Osteoblast (primary cell): Measurements from ENCODE around the gene PRKN. TPM values are rescaled to one million over a fixed set of nuclear protein-coding genes. Genes with fewer than 3 reads are reported as not detected.

Source experiments
- DNase-seq: peaks from one replicate; pipeline ENCODE4 v3.0.0; 2011; ENCODE audit warnings: low spot score, mixed read lengths; ENCODE audit not compliant: insufficient read length; ENCODE audit errors: missing footprints
- H2AFZ ChIP-seq: 2 replicates; pipeline ENCODE4 v1.6.0; 2011; ENCODE audit warnings: mild to moderate bottlenecking, low read length
- H3K27ac ChIP-seq: 2 replicates; pipeline ENCODE4 v1.5.1; 2011; ENCODE audit warnings: mild to moderate bottlenecking, low read depth, low read length, moderate library complexity
- H3K27me3 ChIP-seq: 2 replicates; pipeline ENCODE4 v1.6.0; 2012; ENCODE audit warnings: mild to moderate bottlenecking, control low read depth, inconsistent platforms, low read length, moderate library complexity; ENCODE audit not compliant: insufficient read depth
- H3K36me3 ChIP-seq: 2 replicates; pipeline ENCODE4 v1.5.1; 2011; ENCODE audit warnings: mild to moderate bottlenecking, low read length, control low read depth, moderate library complexity; ENCODE audit not compliant: insufficient read depth
- H3K4me1 ChIP-seq: 2 replicates; pipeline ENCODE4 v1.5.1; 2011; ENCODE audit warnings: mild to moderate bottlenecking, low read length, control low read depth, moderate library complexity; ENCODE audit not compliant: insufficient read depth
- H3K4me2 ChIP-seq: 2 replicates; pipeline ENCODE4 v1.6.0; 2011; ENCODE audit warnings: mild to moderate bottlenecking, low read length; ENCODE audit not compliant: insufficient read depth
- H3K4me3 ChIP-seq: fragments of 200-600 bp; sonication (generic); 3 replicates; pipeline ENCODE4 v1.5.1; 2012; ENCODE audit warnings: mild to moderate bottlenecking, low read length, inconsistent platforms; ENCODE audit not compliant: insufficient read depth
- H3K79me2 ChIP-seq: 2 replicates; pipeline ENCODE4 v1.6.0; 2012; ENCODE audit warnings: mild to moderate bottlenecking, low read length, control low read depth, inconsistent platforms; ENCODE audit not compliant: insufficient read depth
- H3K9me3 ChIP-seq: 2 replicates; pipeline ENCODE4 v1.5.1; 2011; ENCODE audit warnings: low read depth, low read length, control low read depth
- H4K20me1 ChIP-seq: 2 replicates; pipeline ENCODE4 v1.6.0; 2012; ENCODE audit warnings: mild to moderate bottlenecking, low read length, control low read depth; ENCODE audit not compliant: insufficient read depth
- total RNA-seq: library from RNA; depleted of rRNA; stranded (reverse); fragments of >200 nt; gene quantifications from 2 replicates; pipeline ENCODE4 v1.2.3, GENCODE V29; 2012
- TF ChIP-seq, protein P1 (sequence below): IDR thresholded peaks from 2 replicates; pipeline ENCODE4 v1.5.1; 2011; ENCODE audit warnings: mild to moderate bottlenecking, low read depth, low read length, moderate library complexity; ENCODE audit errors: extremely low read depth

PRKN gene
- total RNA-seq, 1 donor, result 2.9 TPM

DNA sequence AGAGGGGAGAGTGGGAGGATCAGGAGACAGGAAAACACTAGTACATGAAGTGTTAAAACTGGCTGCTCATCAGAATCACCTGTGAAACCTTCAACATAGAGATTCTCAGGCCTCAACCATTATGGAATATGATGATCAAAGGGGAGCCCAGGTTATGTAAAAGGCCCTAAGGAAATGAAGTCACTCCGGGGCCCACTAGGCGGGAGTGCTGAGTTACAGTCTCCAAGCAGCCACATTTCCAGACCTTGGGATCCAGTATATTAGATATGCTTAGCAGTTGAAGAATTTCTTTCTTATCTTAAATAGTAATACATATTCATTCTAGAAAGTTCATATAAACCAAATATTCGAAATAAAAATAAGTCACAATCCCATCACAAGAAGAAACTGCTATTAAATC, 476.3 kb downstream of the PRKN start:
- Histone ChIP-seq H3K36me3 (no peaks in the 10 kb centered on the region), H3K27me3 (no peaks in the 10 kb centered on the region), H3K4me3 (no peak overlapping the region), H3K4me1 (no peaks in the 10 kb centered on the region), H3K4me2 (no peak overlapping the region), H2AFZ (no peak overlapping the region), H3K9me3 (peaks cover 5% of the 10 kb centered on the region), H3K27ac (no peak overlapping the region), H3K79me2 (no peaks in the 10 kb centered on the region), H4K20me1 (no peaks in the 10 kb centered on the region)
- DNase-seq, result no peak
- TF ChIP-seq, protein P1, sequence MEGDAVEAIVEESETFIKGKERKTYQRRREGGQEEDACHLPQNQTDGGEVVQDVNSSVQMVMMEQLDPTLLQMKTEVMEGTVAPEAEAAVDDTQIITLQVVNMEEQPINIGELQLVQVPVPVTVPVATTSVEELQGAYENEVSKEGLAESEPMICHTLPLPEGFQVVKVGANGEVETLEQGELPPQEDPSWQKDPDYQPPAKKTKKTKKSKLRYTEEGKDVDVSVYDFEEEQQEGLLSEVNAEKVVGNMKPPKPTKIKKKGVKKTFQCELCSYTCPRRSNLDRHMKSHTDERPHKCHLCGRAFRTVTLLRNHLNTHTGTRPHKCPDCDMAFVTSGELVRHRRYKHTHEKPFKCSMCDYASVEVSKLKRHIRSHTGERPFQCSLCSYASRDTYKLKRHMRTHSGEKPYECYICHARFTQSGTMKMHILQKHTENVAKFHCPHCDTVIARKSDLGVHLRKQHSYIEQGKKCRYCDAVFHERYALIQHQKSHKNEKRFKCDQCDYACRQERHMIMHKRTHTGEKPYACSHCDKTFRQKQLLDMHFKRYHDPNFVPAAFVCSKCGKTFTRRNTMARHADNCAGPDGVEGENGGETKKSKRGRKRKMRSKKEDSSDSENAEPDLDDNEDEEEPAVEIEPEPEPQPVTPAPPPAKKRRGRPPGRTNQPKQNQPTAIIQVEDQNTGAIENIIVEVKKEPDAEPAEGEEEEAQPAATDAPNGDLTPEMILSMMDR, result no peak

DNA sequence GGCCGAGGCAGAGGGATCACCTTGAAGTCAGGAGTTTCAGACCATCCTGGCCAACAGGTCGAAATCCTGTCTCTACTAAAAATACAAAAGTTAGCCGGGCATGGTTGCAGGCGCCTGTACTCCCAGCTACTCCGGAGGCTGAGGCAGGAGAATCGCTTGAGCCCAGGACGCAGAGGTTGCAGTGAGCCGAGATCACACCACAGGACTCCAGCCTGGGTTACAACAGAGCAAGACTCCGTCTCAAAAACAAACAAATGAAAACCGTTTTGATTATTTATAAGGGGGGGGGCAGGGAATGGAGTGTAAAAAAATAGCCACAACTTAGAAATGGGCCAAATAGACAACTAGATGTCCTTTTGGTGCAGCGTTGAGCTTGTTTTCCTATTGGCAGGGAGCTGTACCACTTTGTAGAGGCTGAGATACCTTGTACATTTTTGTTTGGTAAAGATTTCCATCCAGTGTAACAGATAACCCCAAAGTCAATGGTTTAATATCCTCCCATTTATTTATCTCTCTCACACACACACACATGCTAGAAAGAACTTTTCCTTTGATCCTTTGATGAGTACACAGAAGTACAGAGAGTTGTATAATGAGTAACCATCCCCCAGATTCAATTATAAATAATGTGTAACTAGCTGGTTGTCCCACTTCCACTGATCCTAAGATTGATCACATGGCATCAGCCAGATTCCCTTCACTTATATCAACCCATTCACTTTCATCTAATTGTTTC, 477.5 kb downstream of the PRKN start:
- DNase-seq, result no peak
- H3K27me3 ChIP-seq, result no peaks in the 10 kb centered on the region
- no peak overlapping the region for H3K4me2 ChIP-seq
- no peak overlapping the region for H3K4me3 ChIP-seq
- no peaks in the 10 kb centered on the region for H4K20me1 ChIP-seq
- no peaks in the 10 kb centered on the region for H3K4me1 ChIP-seq
- H3K9me3 ChIP-seq, result peaks cover 5% of the 10 kb centered on the region
- H3K27ac ChIP-seq, result no peak overlapping the region
- TF ChIP-seq, protein P1, result no peak
- H3K36me3 ChIP-seq, result no peaks in the 10 kb centered on the region
- no peak overlapping the region for H2AFZ ChIP-seq
- H3K79me2 ChIP-seq, result no peaks in the 10 kb centered on the region

DNA sequence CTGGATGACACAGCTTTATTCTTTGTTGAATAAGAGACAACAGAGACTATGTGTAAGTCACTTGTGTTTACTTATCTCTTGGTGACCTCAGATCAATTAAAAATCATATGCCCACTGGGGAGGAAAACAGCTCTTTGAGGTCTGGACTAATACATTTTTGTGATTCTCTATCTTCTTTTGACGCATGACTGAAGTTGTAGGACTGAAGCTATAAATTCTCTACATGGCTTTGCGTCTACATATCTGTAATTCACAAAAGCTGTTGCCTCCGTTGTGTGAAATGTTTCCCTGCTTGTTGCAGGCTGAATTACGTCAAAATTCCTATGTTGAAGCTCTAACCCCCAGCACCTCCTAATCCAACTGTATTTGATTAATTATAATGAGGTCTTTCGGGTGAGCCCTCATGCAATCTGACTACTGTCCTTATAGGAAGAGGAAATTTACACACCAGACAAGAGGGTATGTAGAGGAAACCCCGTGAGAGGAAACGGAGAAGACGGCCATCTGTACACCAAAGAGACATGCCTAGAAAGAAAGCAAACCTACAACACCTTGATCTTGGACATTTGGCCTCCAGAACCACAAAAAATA, 481.6 kb downstream of the PRKN start:
- H3K9me3 ChIP-seq, result no peaks in the 10 kb centered on the region
- H4K20me1 ChIP-seq, result no peaks in the 10 kb centered on the region
- no peak overlapping the region for H3K4me3 ChIP-seq
- TF ChIP-seq, protein P1, result no peak
- no peaks in the 10 kb centered on the region for H3K4me1 ChIP-seq
- no peak for DNase-seq
- no peaks in the 10 kb centered on the region for H3K79me2 ChIP-seq
- no peak overlapping the region for H2AFZ ChIP-seq
- no peak overlapping the region for H3K4me2 ChIP-seq
- H3K27me3 ChIP-seq, result no peaks in the 10 kb centered on the region
- no peak overlapping the region for H3K27ac ChIP-seq
- no peaks in the 10 kb centered on the region for H3K36me3 ChIP-seq

DNA sequence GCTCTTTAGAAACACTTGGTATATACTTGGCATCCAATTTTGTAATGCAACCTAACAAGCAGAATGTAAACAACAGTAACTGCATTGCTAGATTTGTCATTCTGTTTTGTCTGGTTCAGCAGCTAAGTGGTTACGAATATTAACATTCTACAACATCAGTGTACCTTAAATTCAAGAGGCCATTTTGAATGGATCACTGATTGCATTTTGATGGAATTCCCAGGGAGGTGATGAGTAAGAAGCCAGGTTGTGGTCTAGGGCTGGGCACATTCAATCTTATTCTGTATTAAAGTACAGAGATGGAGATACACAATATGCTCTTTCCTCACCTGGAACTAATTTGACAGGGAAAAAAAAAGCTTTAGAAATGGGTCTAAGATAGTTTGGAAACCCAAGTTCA, 483.5 kb downstream of the PRKN start:
- Histone ChIP-seq H3K27ac (no peak overlapping the region), H3K79me2 (no peaks in the 10 kb centered on the region), H3K9me3 (no peaks in the 10 kb centered on the region), H4K20me1 (no peaks in the 10 kb centered on the region), H3K4me2 (no peak overlapping the region), H3K27me3 (no peaks in the 10 kb centered on the region), H2AFZ (no peak overlapping the region), H3K36me3 (no peaks in the 10 kb centered on the region), H3K4me1 (no peaks in the 10 kb centered on the region), H3K4me3 (no peak overlapping the region)
- TF ChIP-seq, protein P1, result no peak
- no peak for DNase-seq
